Ectodermal cell (in vitro differentiated cells): ENCODE data around the gene GMPR2.

Experiments used
- H3K27ac ChIP-seq: 2 replicates; pipeline ENCODE4 v1.7.0; 2013; ENCODE audit warnings: mild to moderate bottlenecking, low read depth, low read length; ENCODE audit not compliant: insufficient read depth, poor library complexity, severe bottlenecking
- H3K27me3 ChIP-seq: 2 replicates; pipeline ENCODE4 v1.7.0; 2013; ENCODE audit warnings: mild to moderate bottlenecking, low read length; ENCODE audit not compliant: insufficient read depth, control insufficient read depth, poor library complexity, severe bottlenecking
- H3K36me3 ChIP-seq: one replicate; pipeline ENCODE4 v1.7.0; 2013; ENCODE audit warnings: low read length; ENCODE audit not compliant: control insufficient read depth, insufficient read depth
- H3K4me1 ChIP-seq: one replicate; pipeline ENCODE4 v1.7.0; 2013; ENCODE audit warnings: low read length; ENCODE audit not compliant: control insufficient read depth, insufficient read depth
- H3K4me3 ChIP-seq: 2 replicates; pipeline ENCODE4 v1.7.0; 2013; ENCODE audit warnings: low read depth, low read length, control low read depth; ENCODE audit not compliant: insufficient read depth
- H3K9me3 ChIP-seq: 2 replicates; pipeline ENCODE4 v1.7.0; 2013; ENCODE audit warnings: mild to moderate bottlenecking, low read length, moderate library complexity; ENCODE audit not compliant: control insufficient read depth
- WGBS, 2 experiments: methylation state at CpG; one replicate each; pipeline ENCODE4 v1.1.7; 2013; ENCODE audit warnings: missing lambda C conversion rate in 2 of 2; 5-methylcytosine and 5-hydroxymethylcytosine counted together

The GMPR2 gene

DNA sequence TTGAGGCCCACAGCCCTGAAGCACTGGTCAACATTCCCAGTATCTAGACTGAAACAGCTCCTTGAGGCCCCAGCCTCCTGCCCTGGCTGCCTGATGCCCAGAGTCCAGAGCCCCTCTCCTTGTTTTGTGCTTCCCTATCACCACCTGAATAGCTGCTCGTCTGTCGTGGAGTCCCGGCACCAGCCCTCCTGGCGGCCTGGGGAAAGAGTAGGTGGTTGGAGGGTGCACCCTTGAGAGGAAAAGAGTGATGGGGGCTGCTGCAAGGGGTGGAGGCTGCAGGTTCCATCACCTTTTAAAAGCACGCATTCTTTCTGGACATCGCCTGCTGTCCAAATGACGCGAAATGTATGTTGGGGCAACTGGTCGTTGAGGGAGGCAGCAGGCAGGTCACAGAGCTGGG lies 35.5 kb downstream of the GMPR2 start:
- Histone ChIP-seq H3K9me3 (no peaks in the 10 kb centered on the region), H3K27ac (no peak overlapping the region), H3K4me3 (no peak overlapping the region), H3K27me3 (no peaks in the 10 kb centered on the region), H3K36me3 (no peaks in the 10 kb centered on the region), H3K4me1 (no peaks in the 10 kb centered on the region)
- WGBS, 2 experiments, result 93 to 96% methylated on average over 9 of the region's 9 CpGs

DNA sequence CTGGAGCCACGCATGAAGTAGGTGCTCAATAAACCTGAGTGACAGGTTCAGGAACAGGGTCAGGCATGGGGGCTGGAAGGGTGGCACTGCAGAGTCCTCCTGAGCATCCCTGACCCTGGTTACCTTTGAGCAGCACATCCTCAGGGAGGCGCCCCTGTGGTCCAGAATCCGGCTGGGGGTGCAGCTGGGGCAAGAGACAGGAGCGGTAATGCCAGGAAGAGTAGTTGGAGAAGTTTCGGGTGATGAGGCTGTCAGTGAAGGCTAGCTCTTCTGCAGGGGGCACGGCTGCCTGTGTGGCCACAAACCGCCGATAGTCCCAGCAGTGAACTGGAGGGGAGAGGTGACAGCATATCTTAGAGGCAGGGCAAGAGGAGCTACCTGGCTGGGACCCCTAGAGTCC lies 36.6 kb downstream of the GMPR2 start:
- Histone ChIP-seq H3K4me3 (no peak overlapping the region), H3K36me3 (no peaks in the 10 kb centered on the region), H3K4me1 (no peaks in the 10 kb centered on the region), H3K27ac (no peak overlapping the region), H3K9me3 (no peaks in the 10 kb centered on the region), H3K27me3 (no peaks in the 10 kb centered on the region)
- 94 to 95% methylated on average over 8 of the region's 8 CpGs for WGBS, 2 experiments

DNA sequence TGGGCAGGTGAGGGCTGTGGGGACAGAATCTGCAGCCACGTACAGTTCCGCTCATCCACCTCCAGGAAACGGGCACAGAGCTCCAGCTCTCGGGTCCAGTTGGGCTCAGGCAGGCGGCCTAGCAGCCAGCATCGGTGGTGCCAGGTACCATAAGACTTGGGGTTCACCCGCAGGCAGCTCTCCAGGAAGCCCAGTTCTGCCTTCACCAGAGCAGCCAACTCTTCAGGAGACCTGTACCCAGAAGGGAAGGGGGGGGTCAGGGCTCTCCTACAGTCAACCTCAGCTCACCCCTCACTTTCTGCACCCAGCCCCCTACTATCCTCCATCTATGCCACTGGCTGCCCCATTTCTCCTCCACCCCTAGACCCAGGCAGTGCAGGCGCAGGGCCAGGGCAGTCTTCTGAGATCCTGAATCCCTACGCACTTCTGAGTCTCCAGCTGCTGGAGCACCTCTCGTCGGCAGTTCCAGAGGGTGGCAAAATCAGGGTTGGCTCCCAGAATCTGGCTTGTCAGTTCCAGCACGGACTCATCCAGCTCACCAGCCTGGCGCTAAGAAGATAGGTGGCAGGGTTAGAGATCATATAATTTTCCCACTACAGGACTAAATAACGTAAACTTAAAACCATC lies 37.3 kb downstream of the GMPR2 start:
- Histone ChIP-seq H3K36me3 (no peaks in the 10 kb centered on the region), H3K4me3 (no peak overlapping the region), H3K27ac (no peak overlapping the region), H3K27me3 (no peaks in the 10 kb centered on the region), H3K9me3 (no peaks in the 10 kb centered on the region), H3K4me1 (no peaks in the 10 kb centered on the region)
- WGBS, 2 experiments, result 95 to 97% methylated on average over 14 of the region's 14 CpGs

DNA sequence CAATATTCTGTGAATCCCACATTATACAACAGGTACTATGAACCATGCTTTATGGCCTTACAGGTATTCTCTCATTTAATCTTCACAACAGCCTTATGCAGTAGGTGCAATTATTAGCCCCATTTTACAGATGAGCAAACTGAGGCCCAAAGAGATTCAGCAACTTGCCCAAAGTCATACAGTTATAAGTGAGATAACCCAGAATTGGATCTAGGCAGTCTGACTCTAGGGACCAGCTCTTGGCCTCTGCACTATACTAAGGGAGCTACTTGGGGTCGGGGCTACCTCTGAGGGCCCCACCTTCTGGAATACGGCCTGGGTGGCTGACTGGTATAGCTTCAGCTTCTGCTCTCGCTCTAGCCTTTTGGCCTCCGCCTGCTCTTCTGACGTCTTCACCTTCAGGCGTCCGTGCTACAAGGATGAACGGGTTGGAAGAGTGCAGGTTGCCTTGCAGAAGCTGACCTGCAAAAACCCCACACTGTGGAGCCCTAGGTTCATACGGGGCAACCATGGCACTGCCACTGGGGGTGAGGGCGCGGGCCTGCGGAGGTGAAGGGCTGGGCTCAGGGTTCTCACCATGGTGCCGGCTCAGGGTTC lies 37.9 kb downstream of the GMPR2 start:
- peak overlapping the region; percentile 81 for H3K27ac ChIP-seq
- H3K27me3 ChIP-seq, result no peaks in the 10 kb centered on the region
- WGBS, 2 experiments, result 26 to 27% methylated on average over 13 of the region's 13 CpGs

DNA sequence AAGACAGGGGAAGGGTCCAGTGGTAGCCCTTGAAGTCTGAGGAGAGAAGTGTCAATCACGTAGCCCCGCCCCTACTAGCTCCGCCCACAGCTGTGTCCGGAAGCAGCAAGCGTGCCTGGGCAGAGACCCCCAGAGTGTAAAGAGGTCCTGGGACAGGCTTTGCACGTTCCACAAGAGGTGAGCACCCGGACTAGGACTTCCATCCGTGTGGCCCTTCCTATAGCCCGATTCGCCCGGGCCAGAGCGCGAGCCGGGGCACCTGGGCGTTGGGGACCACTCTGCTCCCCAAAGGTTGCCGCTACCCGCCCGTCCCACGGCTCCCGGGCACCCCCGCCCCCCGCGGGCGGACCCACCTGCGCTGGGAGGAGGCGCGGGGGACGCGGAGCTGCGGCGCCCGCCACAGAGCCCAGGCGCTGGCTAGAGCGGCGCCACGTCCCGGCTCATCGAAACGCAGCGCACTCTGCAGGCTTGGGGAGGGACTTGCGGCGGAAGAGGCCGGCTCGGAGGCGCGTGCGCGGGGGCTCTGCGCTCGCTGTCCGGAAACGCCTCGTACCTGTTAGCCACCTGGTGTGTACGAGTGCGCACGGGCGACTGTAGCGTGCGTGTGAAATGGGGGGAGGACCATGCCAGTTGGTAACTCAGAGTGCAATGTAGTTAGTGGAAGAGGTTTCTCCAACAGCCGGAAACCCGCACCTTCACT lies 38.6 kb downstream of the GMPR2 start, which contains the start of gene RABGGTA:
TSS of gene RABGGTA (minus strand) at position 464 of the 700 bp plus-strand sequence. CDS start 482 bp downstream, outside the sequence.
- Histone ChIP-seq H3K27me3 (no peaks in the 10 kb centered on the region), H3K36me3 (no peaks in the 10 kb centered on the region), H3K4me1 (no peaks in the 10 kb centered on the region), H3K9me3 (no peaks in the 10 kb centered on the region), H3K4me3 (peak within 1 kb of the TSS; percentile 70), H3K27ac (peak within 1 kb of the TSS; percentile 81)
- 0 to 1% methylated on average over 61 of the region's 61 CpGs for WGBS, 2 experiments

More for the DNA sequence above, 37.9 kb downstream of the GMPR2 start:
- Histone ChIP-seq H3K4me1 (no peaks in the 10 kb centered on the region), H3K9me3 (no peaks in the 10 kb centered on the region), H3K36me3 (no peaks in the 10 kb centered on the region), H3K4me3 (peak overlapping the region; percentile 70)

DNA sequence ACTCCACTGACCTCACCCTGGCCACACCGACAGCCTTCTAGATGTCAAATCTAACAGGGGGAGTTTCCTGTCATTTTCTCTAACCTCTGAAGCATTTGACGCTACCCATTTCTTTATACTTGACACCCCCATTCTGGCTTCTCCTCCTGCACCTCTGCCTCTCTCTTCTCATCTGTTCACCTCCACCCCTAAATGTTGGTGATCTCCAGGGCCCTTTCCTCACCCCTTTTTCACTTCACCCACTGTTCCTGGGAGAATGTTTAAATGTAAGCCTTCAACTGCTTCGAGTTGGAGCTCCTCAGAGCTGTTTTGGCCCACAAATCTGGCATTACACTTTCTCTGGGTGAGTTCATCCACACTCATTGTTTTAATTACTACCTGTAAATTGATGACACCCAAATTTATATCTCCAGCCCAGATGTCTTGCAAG lies 39.1 kb downstream of the GMPR2 start:
- Histone ChIP-seq H3K36me3 (no peaks in the 10 kb centered on the region), H3K27me3 (no peaks in the 10 kb centered on the region), H3K4me1 (no peaks in the 10 kb centered on the region), H3K4me3 (peak overlapping the region; percentile 70), H3K27ac (no peak overlapping the region), H3K9me3 (no peaks in the 10 kb centered on the region)
- 27 to 28% methylated on average over 3 of the region's 3 CpGs for WGBS, 2 experiments

DNA sequence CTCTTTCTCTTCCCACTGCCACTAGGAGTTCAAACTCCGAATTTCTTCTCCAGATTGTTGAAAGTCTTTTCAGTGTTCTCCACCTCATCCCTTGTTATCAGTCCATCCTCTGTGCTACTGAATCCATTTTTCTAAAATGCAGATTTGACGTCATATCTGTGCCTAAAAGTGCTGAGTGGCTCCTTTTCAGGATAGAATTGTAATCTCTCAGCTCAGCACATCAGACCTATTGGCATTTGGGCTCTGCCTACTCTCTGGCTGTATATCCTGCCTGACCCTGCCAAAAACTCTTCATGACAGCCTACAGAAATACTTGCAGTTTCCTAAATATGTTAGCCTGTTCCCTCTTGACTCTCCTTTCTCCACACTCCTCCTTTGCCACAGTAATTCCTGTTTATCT lies 39.7 kb downstream of the GMPR2 start:
- Histone ChIP-seq H3K36me3 (no peaks in the 10 kb centered on the region), H3K4me3 (no peak overlapping the region), H3K27me3 (no peaks in the 10 kb centered on the region), H3K9me3 (no peaks in the 10 kb centered on the region), H3K4me1 (no peaks in the 10 kb centered on the region), H3K27ac (no peak overlapping the region)
- WGBS, 2 experiments, result 90 to 96% methylated on average over 2 of the region's 2 CpGs

DNA sequence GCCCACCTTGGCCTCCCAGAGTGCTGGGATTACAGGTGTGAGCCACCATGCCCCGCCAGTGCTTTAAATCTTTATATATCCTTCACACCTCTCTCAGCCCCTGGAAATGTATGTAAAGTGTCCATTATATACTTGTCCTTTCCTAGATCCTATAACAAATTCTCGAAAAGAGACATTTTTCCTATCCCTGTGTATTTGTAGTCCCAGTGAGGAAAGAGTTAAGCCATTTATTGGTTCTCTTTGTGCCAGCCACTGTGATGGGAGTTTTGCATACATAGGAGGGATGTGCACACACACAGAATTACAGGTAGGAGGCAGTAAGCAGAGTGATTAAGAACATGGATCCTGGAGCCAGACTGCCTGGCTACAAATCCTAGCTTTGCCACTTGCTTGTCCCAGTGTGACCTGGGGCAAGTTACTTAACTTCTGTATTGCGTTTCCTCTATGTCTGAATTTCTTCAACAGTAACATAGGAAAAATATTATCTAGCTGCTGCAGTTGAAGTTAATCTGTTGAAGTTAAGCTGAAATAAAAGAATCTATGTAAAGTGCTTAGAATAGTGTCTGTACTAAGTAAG lies 40.8 kb downstream of the GMPR2 start:
- H3K9me3 ChIP-seq, result no peaks in the 10 kb centered on the region
- WGBS, 2 experiments, result 92 to 95% methylated on average over 2 to 3 of the region's 3 CpGs
- H3K4me1 ChIP-seq, result no peaks in the 10 kb centered on the region
- no peaks in the 10 kb centered on the region for H3K36me3 ChIP-seq
- no peaks in the 10 kb centered on the region for H3K27me3 ChIP-seq
- H3K4me3 ChIP-seq, result no peak overlapping the region
- no peak overlapping the region for H3K27ac ChIP-seq

DNA sequence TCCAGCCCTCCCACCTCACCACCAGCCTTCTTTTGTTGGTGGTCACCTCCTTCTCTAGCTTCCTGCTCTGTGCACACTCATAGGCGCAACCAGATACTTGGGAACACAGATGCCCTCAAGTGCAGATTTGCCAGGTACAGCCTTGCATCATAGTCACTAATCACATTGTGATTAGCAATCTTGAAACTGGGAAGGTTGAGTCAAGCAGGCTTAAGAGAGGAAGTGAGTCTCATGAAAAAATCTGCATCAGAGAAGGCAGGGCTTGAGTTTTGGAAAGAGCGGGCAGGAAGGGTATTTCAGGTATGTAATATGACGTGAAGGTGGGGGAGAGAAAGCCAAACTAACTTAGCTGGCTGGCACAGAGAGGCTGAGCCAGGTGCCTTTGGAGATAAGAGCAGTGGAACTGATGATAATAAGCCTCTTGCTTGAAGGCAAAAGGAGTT lies 41.4 kb downstream of the GMPR2 start:
- H3K4me3 ChIP-seq, result no peak overlapping the region
- 92 to 93% methylated on average over 3 of the region's 3 CpGs for WGBS, 2 experiments
- H3K4me1 ChIP-seq, result no peaks in the 10 kb centered on the region
- H3K36me3 ChIP-seq, result no peaks in the 10 kb centered on the region
- H3K27ac ChIP-seq, result no peak overlapping the region
- no peaks in the 10 kb centered on the region for H3K9me3 ChIP-seq
- no peaks in the 10 kb centered on the region for H3K27me3 ChIP-seq

DNA sequence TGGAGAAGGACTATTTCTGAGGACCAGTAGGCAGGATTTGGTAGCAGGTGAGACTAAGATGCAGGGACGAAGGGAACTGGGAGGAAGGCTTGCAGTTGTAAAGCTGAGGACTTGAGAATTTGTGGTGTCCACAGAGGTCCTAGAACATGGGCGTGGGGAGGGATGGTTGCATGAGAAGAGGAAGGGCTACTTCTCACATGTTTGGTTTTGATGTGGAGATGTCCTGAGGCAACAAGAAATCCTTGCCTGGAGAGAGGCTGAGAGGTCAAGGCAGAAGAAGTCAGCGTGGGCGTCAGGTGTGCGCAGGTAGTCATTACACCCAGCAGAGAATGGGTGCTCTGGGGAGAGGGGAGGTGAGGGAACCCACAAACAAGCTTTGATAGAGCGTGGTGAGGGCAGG lies 44.3 kb downstream of the GMPR2 start:
- Histone ChIP-seq H3K27me3 (no peaks in the 10 kb centered on the region), H3K36me3 (no peaks in the 10 kb centered on the region), H3K9me3 (no peaks in the 10 kb centered on the region), H3K4me1 (no peaks in the 10 kb centered on the region), H3K4me3 (no peak overlapping the region), H3K27ac (no peak overlapping the region)
- 93 to 95% methylated on average over 6 of the region's 6 CpGs for WGBS, 2 experiments
